Measurements from ENCODE around the gene TIAL1. TPM values are rescaled to one million over a fixed set of nuclear protein-coding genes. Genes with fewer than 3 reads are reported as not detected.
"Not testable (repeated sequence)": the region's sequence is repeated elsewhere in the genome, so short reads cannot be mapped to it uniquely, and the experiment has no call there.

Gene TIAL1
- total and polyA plus RNA-seq, 7 donors: 29.4 to 132 (median 68.3) TPM

DNA sequence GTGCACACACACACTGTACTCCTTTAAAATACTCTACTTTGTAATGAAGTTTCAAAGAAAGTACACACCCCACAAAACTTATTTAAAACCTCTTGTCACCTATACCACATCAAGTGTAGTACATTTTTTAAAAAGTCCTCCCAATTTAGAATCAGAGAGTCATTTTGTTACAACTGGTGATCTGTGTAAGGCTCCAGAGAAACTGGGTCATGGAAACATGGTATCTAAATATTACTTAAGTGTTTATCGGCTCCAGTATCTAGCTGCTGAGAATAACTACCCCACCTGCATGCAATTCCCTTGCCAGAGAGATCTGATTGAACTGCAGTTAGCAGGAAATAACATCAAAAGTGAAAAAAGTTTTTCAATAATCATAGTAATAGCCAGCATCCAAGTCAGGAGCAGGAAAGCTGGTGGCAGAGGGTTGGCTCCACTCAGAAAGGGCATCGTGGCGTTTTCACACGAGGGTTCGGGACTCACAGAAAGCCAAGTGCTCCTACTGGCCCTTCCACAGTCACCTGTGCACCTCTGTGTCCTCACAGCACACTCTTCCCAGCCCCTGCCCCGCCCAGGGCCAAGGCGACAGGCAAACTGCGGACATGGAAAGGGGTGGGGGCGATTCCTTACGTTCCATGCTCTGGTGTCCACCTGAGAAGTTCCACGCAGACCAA, 60.8 kb downstream of the TIAL1 start:
- intact Hi-C loops (cut with DNase I): no loop called here
- peak; percentile 56 for DNase-seq
- H3K27ac ChIP-seq: peak overlapping the region; percentile 0 to 97 (median 89)
- H3K4me3 ChIP-seq: no peak overlapping the region
- H3K4me1 ChIP-seq: peaks cover 0 to 97% (median 94%) of the 10 kb centered on the region in 4 donors
- no peaks in the 10 kb centered on the region for H3K9me3 ChIP-seq
- TF ChIP-seq POLR2AphosphoS5 (IDR thresholded peaks at IDR 0.05) (no peak), POLR2A (IDR thresholded peaks at IDR 0.05) (no peak), EP300 (IDR thresholded peaks at IDR 0.05) (no peak)
- TF ChIP-seq, protein P1, sequence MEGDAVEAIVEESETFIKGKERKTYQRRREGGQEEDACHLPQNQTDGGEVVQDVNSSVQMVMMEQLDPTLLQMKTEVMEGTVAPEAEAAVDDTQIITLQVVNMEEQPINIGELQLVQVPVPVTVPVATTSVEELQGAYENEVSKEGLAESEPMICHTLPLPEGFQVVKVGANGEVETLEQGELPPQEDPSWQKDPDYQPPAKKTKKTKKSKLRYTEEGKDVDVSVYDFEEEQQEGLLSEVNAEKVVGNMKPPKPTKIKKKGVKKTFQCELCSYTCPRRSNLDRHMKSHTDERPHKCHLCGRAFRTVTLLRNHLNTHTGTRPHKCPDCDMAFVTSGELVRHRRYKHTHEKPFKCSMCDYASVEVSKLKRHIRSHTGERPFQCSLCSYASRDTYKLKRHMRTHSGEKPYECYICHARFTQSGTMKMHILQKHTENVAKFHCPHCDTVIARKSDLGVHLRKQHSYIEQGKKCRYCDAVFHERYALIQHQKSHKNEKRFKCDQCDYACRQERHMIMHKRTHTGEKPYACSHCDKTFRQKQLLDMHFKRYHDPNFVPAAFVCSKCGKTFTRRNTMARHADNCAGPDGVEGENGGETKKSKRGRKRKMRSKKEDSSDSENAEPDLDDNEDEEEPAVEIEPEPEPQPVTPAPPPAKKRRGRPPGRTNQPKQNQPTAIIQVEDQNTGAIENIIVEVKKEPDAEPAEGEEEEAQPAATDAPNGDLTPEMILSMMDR (IDR thresholded peaks at IDR 0.05): no peak
- H3K27me3 ChIP-seq: no peaks in the 10 kb centered on the region
- H3K36me3 ChIP-seq: no peaks in the 10 kb centered on the region
- 39 to 75% methylated on average over 11 of the region's 11 CpGs for WGBS, 2 donors

DNA sequence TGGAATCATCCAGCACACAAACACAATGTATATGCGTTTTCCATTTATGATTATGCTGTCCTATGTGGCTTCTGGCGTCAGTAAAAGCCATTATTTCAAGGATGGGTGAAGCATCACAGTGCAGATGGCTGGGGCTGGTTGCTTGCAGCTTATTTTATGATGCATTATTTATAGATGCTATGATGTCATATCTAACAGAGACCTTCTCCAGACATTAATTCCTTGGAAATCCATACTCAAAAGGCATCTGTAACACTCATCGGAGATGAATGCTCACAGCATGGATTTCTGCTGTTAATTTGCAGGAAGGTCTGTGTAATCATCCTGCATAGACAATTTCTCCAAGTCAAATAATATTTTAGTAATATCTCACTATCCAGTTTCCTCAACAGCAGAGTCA, 61.5 kb downstream of the TIAL1 start:
- intact Hi-C loops (cut with DNase I): no loop called here
- Histone ChIP-seq H3K4me3 (no peak overlapping the region), H3K27ac (peak overlapping the region in 3 of 4 donors; percentile 83 to 97 (median 95)), H3K4me1 (peaks cover 0 to 97% (median 96%) of the 10 kb centered on the region in 4 donors), H3K27me3 (no peaks in the 10 kb centered on the region), H3K36me3 (no peaks in the 10 kb centered on the region), H3K9me3 (no peaks in the 10 kb centered on the region)
- TF ChIP-seq POLR2A (IDR thresholded peaks at IDR 0.05) (no peak), EP300 (IDR thresholded peaks at IDR 0.05) (no peak), POLR2AphosphoS5 (IDR thresholded peaks at IDR 0.05) (peak in 2 of 4 donors; percentile 11 to 27)
- TF ChIP-seq, protein P1 (IDR thresholded peaks at IDR 0.05): no peak
- peak; percentile 44 for DNase-seq
- WGBS, 2 donors: 81 to 84% methylated on average over 3 of the region's 3 CpGs

DNA sequence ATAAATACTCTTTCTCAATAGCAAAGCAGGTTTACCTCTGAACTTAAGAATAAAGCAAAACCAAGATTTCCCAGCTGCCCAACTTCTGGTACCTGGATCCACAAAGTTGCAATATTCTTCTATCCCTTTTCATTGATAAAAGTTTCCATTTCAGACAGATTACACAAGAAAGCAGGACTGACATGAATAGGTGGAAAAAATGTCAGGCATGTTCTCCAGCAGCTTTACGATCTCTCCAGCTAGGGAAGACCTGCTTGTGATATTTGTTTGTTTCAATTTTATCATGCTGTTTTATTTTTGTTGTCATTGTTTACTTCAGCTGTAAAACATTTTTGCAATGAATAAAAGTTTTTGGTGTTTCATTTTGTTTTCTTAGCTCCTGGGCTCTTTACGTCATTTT, 63.3 kb downstream of the TIAL1 start:
- Histone ChIP-seq H3K27me3 (no peaks in the 10 kb centered on the region), H3K27ac (peak overlapping the region in 3 of 4 donors; percentile 67 to 97 (median 95)), H3K4me3 (no peak overlapping the region), H3K36me3 (no peaks in the 10 kb centered on the region), H3K4me1 (peaks cover 0 to 97% (median 94%) of the 10 kb centered on the region in 4 donors), H3K9me3 (no peaks in the 10 kb centered on the region)
- 92 to 93% methylated on average over 2 of the region's 2 CpGs for WGBS, 2 donors
- intact Hi-C loops (cut with DNase I): no loop called here
- no peak for DNase-seq
- no peak for TF ChIP-seq EP300 (IDR thresholded peaks at IDR 0.05)
- no peak for TF ChIP-seq POLR2AphosphoS5 (IDR thresholded peaks at IDR 0.05)
- TF ChIP-seq POLR2A (IDR thresholded peaks at IDR 0.05): no peak
- TF ChIP-seq, protein P1 (IDR thresholded peaks at IDR 0.05): no peak

GRCh38 chr10:119532791-119533190, 64.0 kb downstream of the TIAL1 start:
- 85 to 86% methylated on average over 8 of the region's 8 CpGs for WGBS, 2 donors
- peaks cover 0 to 97% (median 91%) of the 10 kb centered on the region in 4 donors for H3K4me1 ChIP-seq
- H3K27ac ChIP-seq: peak overlapping the region in 3 of 4 donors; percentile 67 to 97 (median 95)
- H3K36me3 ChIP-seq; intact Hi-C loops (cut with DNase I); H3K9me3 ChIP-seq; H3K27me3 ChIP-seq; H3K4me3 ChIP-seq: not testable (repeated sequence)
- peak; percentile 71 for DNase-seq

GRCh38 chr10:119532251-119532650, 64.5 kb downstream of the TIAL1 start:
- H3K9me3 ChIP-seq; H3K27me3 ChIP-seq; H3K4me3 ChIP-seq; H3K36me3 ChIP-seq; intact Hi-C loops (cut with DNase I): not testable (repeated sequence)
- WGBS, 2 donors: 87 to 90% methylated on average over 8 of the region's 8 CpGs
- peaks cover 0 to 97% (median 90%) of the 10 kb centered on the region in 4 donors for H3K4me1 ChIP-seq
- peak; percentile 52 for DNase-seq
- peak overlapping the region in 3 of 4 donors; percentile 67 to 97 (median 95) for H3K27ac ChIP-seq

DNA sequence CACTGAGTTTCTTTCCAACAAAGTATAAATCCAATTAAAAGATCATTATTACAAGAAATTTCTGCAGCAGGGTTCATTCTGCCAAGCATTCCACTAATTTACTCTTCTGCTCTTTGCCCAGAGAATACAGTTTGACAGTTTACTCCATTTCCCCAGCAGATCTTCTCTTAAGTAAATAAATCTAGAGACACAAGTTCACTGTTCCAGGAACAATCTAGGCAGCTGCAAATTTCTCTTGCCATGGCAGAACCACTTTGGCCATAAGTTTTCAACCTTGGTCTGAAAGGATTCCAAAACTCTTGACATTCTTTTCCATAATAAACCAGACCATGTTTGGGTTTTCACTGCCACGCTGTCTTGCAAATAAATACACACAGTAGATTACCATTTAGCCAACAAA, 65.7 kb downstream of the TIAL1 start:
- Histone ChIP-seq H3K36me3 (no peaks in the 10 kb centered on the region), H3K27ac (peak overlapping the region; percentile 22 to 97 (median 81)), H3K4me1 (peaks cover 0 to 98% (median 90%) of the 10 kb centered on the region in 4 donors), H3K9me3 (no peaks in the 10 kb centered on the region), H3K27me3 (no peaks in the 10 kb centered on the region), H3K4me3 (no peak overlapping the region)
- intact Hi-C loops (cut with DNase I): no loop called here
- TF ChIP-seq POLR2AphosphoS5 (IDR thresholded peaks at IDR 0.05) (peak in 3 of 4 donors; percentile 26 to 37 (median 29)), POLR2A (IDR thresholded peaks at IDR 0.05) (no peak)
- DNase-seq: peak; percentile 26
- WGBS, 2 donors: 11 to 56% methylated on average over 1 of the region's 1 CpG
